ENCODE measurements around the gene DUSP9.

Gene DUSP9

DNA sequence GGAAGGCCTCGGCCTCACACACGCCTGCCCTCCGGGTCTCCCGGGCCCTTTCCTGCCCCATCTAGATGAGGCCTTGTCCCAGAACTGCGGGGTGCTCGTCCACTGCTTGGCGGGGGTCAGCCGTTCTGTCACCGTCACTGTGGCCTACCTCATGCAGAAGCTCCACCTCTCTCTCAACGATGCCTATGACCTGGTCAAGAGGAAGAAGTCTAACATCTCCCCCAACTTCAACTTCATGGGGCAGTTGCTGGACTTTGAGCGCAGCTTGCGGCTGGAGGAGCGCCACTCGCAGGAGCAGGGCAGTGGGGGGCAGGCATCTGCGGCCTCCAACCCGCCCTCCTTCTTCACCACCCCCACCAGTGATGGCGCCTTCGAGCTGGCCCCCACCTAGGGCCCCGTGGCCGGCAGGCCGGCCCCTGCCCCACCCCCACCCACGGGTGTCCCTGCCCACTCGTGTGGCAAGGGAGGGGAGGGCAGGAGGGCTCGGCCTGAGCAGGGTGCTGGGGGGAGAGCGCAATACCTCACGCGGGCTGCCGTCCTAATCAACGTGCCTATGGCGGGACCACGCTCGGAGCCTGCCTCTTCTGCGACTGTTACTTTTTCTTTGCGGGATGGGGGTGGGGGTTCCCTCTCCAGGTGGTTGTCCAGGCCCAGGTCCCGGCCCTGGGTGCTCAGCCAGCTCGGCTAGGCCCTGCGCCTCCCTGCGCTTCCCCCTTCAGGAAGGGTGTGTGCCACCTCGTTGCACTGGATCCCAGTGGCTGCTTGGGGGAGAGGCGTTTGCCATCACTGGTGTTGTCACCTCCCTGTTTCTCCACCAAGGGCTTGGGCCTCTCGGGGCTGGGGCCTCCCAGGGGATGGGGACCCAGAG is 3.1 kb downstream of the DUSP9 start:
- DNase-seq: no peak

DNA sequence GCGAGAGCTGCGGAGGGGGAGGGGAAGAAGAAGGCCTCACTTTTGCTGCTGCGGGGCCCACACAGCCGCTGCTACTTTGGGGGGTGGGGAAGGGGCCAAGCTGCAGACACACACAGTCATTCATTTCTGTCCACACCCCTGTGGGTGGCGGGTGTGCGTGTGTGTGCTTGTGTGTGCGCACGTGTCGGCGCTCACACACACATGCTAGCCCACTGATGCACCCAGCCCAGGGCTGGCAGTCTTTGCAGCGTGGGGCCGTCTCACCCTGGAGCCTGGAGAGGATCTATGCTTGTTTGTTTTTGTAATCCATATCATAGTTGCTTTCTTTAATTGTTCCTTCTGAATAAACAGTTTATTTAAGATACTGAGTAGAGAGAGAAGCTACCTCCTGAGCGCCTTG is 4.0 kb downstream of the DUSP9 start:
- DNase-seq: no peak

DNA sequence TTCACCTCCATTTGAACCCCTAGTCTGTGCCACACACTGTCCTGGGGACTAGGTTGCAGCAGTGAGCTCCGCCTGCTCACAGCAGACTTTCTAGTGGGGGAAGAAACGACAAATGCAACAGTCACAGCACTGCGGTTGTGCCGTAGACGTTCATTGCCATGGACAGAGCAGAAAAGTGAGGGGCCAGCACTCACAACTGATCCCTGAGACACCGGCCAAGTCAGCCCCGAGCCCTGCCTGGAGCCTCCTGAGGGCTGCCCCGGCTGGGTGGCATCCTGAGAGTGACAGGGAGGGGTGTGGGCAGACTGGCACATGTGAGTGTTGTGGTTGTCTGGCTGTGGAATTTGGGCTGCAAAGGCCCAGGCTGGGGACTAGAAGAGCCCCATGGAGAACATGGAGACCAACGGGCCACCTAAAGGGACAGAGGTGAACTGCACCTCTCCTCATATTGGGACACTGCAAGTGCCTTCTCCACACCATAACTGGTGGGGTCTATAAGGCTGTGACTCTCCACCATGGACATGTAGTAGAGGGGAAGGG is 4.6 kb downstream of the DUSP9 start:
- no peak for DNase-seq

DNA sequence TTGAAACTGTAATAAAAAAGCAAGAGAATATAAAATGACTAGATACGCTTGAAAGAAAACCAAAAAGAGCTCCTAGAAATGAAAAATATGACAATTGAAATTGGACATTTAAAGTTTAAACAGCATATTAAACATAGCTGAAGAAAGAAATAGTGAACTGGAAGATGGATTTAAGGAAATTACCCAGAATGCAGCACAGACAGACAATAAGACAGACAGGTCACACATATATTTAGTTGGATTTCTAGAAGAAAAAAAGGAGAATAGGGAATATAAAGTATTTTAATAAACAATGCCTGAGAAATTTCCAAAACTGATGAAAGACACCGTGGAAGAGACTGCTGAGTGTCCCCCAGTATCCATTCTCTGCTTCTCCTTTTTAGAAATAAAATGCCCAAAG is 6.6 kb downstream of the DUSP9 start:
- no peak for DNase-seq

DNA sequence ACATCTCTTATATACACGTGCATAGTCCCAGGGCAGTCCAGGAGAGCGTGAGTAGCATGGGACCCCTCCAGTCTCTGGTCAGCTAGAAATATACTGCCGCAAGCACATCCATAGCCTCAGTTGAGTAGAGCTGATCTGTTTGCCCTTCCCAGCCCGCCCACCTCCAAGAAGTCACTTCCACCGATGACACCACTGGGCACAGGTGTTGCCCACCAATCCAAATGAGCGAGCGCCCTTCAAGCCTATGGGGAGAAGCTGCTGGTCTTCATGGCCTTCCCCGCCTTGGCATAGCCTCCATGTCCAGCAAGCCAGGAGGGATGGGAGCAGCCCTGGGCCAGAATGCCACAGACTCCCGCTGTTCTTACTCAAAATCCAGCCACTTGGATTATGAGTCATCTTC is 10.2 kb downstream of the DUSP9 start:
- DNase-seq: no peak

DNA sequence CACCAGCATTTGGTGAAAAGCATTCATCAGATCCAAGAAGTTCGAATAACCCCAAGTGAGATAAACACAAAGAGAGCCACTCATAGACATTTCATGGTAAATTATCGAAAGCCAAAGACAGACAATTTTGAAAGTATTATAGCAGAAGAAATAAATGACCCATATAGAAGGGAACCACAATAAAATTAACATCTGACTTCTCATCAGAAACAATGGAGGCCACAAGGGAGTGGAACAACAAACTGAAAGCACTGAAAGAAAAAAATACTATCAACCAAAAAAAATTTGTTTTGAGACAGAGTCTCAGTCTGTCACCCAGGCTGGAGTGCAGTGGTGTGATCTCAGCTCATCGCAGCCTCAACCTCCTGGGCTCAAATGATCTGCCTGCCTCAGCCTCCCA is 12.3 kb downstream of the DUSP9 start:
- DNase-seq: no peak

DNA sequence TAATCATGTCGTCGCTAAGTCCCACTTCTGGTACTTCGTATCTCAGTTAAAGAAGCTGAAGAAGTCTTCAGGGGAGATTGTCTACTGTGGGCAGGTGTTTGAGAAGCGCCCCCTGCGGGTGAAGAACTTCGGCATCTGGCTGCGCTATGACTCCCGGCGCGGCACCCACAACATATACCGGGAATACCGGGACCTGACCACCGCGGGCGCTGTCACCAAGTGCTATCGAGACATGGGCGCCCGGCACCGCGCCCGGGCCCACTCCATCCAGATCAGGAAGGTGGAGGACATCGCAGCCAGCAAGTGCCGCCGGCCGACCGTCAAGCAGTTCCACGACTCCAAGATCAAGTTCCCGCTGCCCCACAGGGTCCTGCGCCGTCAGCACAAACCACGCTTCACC is 15.3 kb downstream of the DUSP9 start:
- no peak for DNase-seq

DNA sequence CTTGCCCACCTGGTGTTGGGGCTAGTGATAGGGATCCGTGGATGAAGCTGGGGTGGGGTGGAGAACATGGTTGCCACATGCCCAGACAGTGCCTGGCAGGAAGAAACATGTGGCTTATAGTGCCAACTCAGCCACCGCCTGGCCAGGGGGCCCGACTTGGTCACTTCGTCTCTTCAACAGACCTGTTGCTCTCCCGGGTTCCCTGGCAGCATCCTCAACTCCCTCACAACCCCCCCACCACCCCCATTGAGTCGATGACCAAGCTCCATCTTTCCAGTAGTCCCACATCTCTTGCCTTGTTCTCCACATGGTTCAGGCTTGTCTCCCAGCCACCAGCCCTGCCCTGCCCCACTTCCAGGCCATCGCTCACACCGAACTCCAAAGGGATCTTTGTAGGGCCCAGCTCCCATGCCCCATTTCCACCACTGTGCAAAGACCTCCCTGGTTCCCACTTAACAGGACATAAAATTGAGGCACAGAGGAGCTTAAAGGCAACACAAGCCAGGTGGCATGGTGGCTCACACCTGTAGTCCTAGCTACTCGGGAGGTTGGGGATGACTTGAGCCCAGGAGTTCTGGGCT is 18.8 kb downstream of the DUSP9 start:
- DNase-seq: no peak

DNA sequence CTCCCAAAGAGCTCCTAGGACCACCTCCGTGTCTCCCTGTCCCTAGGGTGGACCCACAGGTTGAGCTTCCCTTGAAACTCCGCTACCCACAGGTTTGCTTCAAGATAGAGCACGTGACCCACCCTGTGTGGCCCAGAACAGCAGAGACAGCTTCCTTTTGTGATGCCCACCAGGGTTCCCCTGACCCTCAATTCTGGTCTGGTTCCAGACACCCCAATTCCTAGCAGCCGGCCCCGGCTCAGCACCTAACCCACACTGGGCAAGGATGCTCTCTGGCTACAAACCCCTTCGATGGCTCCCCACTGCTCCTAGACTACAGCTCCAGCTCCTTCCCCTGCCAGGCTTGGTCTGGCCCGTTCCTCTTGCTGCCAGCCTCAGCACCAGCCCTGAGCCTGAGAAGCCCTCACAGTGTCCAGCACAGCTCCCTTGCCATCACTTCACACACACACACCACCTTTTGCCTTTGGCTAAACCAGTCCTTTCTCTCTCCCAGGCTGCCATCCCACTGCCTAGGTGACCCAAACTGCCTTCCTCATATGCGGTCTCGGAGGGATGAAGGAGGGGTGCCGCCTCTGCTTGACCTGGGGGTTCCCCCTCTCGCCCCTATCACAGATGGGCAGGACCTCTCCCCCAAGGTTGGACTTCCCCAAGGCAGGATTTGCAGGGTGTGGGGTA is 20.4 kb downstream of the DUSP9 start:
- no peak for DNase-seq

DNA sequence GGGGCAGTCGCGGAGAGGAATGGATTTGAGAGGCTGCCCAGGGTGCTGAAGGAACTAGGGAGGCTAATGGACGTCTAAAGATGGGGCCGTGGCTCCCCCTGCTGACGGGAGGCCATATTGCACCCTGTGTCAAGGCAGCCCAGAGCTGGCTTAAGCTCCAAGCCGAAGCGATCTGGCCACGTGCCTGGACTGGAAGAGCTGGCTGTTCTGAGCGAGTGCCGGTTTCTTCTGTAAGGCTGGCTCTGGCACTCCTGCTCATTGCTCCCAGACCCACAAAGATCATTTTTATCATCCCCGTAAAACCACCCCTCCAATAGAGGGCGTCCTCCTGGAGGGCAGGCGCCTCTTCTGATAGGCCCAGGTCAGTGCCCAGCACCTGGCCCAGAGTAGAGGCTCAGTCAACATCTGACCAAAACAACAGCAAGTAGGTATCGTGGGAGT is 21.0 kb downstream of the DUSP9 start:
- DNase-seq: peak; percentile 39 to 48

DNA sequence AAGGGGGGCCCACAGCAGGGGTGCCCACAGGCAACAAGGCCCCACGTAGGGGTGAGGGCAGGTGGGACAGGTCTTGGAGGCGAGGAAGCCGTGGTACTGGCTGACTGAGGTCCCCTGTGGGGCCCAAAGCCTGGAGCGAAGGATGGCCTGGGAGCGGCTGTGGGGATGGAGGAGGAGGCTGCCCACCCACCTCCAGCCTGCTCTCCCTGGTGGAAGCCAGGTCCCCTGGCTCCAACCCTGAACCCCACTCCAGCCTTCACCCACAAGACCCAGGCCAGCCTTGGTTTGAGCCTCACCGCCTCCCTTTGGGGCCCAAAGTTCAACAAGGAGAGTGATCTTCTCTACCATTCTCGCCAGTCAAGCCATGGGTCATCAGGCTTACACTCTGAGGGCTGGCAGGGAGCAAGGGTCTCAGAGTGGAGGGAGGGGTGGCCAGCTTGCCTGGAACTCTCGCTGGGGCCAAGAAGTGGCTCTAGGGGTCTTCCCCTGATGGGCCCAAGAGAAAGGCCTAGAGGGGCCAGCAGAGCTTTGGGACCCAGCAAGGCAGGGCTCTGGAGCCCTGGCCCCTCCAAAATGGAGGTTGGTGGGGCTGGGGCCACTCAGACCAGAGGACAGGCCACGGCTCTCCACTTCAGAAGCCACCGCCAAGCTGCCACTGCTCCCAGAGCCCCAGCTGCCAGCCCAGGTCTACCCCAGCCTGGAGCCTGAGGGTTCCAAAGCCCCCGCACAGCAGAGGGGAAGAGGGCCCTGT is 21.6 kb downstream of the DUSP9 start:
- DNase-seq: no peak

DNA sequence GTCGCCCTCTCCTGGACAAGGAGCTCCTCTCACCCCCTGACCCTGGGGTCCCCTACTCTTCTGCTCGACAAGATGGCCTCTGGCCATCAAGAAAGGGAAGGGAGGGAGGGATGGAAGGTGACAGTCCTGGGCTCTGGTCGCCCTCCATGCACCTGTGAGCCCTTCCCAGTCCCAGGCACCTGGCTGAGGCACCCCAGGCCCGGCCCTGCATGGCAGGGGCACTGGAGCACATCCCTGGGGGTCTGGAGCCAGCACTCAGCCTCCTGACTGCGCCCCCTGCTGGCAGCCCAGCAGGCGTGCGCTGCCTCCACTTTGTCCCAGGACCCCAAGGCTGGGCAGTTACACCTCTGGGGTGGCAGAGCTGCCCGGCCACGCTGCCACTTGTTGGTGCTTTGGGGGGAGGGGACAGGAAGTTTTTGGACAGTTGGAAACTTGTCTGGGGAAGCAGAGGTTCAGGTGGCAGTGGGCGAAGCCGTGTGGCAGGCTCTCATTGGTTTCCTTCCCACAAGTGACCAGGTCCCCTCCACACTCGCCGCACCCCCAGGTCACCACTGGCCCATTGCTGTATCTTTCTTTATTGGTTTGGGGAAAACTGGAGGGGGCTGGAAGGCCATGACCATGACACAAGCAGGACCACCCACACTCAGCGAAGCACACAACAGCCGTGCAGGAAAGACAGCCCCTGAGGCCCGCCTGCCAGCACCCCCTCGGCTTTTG is 22.3 kb downstream of the DUSP9 start:
- DNase-seq: no peak

DNA sequence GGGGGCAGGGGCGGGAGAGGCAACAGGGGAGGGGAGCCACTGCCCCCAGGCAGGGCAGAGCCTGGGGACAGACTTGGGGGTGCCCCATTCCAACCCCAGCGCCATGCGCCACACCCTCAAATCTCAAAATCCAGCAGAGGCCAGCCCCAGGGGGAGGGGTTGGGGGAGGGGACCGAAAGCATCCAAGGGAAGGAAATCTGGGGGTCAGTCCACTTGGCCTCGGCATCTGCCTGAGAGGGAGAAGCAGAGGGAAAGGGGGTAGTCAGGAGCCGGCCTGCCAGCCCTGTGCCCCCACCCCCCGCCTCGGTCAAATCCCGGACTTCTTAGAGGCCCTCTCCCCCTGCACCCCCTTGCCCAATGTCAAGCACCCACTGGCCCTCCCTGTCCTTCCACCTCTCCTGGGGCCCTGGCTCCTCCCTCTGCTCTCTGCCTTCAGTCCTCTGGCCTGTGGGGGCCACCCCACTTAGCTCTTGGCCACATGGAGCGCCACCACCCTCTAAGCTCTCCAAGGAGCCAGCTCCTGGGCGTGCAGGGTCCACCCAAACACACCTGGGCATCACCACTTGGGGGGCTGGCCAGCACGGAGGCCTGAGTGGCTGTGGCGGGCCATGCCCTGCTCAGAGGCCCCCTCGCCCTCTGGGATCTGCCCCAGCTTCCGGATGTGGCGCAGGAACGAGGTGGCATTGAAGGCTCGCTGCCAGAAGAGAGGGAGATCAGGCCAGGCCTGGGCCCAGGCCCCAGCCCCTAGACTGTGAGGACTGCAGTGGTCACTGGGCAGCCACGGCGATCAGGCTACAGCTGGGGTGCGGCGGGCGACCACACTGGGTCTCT is 23.1 kb downstream of the DUSP9 start:
- DNase-seq: no peak

DNA sequence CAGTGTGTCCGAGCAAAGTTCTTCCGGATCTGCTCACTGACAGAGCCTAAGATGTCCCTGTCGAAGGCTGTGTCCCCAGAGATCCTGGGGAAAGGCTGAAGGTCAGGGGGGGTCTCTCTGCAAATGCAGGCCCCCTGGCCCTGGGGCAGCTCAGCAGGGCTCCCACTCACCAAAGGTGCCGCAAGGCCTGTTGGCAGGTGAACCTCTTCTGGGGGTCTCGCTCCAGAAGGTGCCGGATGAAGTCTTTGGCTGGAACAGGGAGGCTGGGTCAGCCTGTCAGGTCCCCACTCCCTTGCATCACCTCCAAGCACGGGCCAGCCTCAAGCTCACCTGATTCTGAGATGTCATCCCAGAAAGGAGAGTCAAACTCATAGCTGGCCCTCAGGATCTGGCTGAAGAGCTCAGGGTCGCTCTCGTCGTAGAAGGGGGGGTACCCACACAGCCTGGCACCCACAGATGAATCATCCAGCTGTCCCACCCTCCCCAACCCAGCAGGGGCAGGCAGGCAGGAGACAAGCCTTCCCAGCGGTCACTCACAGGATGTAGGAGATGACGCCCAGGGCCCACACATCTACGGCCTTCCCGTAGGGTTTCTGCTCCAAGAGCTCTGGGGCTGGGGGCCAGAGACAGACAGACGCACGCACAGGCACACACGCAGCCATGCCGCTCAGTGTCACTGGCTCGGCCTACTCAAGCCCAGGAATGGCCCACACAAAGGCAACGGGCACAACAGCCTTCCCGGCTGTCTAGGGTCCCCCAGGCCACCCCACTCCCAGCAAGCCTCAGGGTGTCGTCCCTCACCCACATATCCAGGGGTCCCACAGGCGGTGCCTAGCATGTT is 24.0 kb downstream of the DUSP9 start:
- no peak for DNase-seq

DNA sequence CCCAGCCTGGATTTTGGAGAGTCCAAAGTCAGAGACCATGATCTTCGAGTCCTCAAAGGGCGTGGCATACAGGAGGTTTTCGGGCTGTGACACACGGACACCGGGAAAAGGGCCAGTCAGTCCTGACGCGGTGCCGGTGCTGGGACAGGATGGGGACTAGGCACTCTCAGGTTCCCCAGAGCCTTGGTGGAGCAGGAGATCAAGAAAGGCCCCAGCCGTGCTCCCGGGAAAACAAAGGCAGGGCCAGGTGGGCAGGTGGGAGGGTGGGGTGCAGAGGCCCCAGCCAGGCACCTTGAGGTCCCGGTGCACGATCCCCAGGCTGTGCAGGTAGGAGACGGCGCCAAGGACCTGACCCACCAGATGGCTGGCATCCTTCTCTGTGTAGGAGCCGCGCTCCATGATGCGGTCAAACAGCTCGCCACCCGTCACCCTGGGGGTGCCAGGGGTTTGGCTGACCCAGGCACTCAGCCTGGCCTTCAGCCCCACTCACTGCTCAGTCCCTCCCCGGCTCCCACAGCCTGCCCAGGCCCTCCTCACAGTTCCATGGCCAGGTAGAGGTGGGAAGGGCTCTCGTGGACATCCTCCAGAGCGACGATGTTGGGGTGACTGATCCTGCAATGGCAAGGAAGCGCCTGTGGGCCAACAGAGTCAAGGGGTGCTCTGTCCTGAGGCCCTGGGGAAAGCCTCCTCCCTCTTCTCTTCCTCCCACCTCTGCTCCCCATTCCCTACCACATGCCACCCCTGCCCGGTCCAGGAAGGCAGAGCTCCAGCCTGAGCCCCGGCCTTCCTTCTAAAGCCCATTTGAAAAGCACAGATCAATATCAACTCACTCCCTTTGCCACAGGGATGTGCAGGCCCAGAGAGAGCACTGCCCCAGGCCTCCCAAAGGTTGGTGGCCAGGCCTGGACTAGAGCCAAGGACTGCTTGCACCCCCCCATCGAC is 24.9 kb downstream of the DUSP9 start:
- no peak for DNase-seq

DNA sequence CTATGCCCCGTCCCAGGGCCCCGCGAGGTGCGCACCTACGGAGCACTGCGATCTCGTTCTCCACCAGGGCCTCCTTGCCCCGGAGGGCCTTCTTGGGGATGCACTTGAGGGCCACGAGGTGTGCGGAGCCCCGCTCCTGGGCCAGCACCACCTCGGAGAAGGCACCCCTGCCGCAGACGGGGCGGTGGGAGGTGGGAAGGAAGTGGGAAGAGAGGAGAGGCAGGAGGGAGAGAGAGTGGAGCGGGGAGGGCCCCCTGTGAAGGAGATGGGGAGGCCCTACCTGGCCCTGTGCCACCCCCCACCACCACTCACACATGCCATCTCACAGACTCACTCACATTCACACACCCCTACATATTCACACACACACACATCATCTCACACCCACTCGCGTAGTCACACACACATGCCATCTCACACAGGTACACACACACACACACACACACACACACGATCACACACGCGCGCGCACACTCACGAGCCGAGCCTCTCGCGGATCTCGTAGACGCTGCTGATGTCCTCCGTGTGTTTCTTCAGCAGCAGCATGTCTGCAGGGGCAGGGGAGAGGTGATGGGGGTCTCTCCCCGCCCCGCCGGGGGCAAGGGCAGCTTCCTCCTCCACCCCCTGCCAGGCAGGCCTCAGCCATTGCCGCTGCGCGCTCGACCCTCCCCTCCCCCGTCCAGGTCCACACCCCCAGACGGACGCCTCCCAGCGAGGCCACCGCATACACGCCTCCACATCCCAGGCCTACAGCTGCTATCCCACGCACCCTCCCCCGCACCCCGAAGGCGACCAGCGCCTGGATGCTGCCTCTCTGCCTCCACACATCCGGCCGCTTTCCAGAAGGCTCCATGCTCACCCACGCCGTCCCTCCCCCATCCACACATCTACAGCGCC is 25.8 kb downstream of the DUSP9 start:
- DNase-seq: no peak

DNA sequence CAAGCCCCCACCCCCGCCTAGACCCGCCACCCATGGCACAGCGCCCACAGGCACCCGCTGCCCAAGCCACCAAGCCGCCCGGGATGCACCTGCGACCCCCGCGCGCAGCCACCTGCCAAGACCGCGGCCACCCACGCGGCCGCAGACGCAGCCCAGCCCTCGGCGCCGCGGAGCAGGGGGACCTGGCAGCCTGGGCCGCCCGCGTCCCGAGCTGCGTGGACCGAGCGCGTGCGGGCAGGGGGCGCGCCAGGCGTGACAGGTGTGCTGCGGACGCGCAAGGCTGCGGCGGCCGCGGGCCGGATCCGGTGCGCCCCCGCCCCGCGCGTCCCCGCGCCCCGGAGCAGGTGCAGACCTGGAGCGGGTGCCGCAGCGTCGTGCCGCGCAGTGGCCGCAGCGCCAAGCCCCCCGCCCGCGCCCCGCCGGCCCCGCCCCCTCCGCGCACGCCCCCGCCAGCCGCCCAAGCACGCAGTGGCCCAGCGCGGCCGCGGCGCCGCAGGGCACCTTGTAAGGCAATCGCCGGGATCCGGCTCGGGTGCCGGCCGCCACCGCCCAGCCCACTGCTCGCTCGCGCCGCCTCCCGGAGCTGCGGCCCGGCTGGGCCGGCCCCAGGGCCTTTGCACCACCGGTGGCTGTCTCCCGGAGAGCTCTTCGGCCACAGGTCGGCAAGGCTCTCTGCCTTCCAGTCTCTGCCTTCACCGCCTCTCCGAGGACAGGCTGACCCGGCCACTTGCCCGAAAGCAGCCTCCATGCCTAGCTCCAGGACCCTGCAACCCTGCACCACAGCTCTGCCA is 26.6 kb downstream of the DUSP9 start, which contains the start of gene PNCK:
TSS of gene PNCK (minus strand) at position 386 of the 791 bp plus-strand sequence. CDS start 737 bp downstream, outside the sequence.
- no peak for DNase-seq

All from SHP77 (cell line).